NCI-H2227 (cell line): ENCODE measurements around the gene FRMPD2.
"Not testable (repeated sequence)": the region's sequence is repeated elsewhere in the genome, so short reads cannot be mapped to it uniquely, and the experiment has no call there.

Experiments
- DNase-seq: peaks from one replicate; lab custom pipeline; 2025; ENCODE audit not compliant: unreplicated experiment; lab: John Stamatoyannopoulos, UW

FRMPD2 gene

DNA sequence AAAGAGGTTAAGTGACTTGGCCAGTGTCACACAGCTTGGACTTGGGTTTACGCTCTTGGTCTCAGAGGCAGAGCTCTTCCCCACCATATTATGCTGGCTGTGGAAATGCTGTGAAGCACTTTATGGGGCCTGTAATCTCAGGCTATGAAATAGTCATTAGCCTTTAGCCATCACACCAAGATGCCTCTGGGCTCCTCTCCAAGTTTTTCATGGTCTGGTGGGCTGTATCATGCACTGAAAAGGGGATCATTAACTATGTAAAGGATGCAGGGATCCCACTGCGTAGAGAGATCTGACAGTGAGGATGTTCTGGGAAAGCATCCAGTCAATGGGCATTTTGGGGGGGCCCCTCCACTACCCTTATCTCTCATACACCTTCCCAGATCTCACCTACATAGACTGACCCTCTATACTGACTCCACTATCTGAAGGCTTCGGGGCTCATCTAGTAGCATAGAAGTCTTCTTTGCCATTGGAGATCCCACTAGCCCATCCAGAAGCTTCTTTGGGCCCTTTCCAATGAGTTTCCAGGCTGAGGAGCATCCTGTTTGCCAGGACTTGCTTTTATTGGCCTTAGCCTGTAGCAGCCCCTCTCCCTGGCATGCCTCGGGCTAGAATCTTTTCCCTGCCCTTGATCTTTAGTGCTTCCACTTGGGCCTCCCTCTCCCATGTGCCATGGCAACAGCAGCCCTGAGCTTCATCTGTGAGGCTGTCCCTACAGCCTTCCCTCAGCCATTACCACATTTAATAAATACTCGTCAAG is 19.6 kb downstream of the FRMPD2 start:
- peak; percentile 4 for DNase-seq

DNA sequence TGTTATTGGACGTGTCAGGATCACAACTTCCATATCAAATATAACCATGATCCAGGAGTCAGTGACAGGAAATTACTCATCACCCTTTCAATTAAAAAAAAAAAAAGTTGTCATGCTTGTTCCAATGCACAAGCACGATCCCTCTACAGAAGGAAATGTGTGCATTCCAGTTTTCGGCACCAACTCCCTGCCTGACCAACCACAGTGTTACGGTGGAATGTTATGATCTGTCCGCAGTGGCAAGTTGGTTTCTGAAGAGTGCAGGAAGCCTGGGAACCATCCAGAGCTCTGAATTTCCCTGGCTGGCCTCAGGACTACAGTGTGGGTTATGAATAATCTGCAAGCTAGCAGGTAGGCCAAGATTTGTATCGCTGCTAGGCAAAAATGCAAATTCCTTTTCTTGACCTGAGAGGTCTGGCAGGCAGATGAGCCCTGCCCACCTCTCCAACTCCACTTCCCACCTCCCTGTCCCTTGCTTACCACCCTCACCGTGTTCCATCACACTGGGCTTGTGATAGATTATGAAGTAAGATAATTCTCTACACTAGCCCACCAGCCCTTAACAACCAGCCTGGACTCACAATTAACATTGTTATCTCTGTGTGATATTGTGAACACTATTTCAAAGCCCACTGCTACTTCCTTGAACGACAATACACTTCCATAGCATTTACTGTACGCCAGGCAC is 20.4 kb downstream of the FRMPD2 start:
- no peak for DNase-seq

DNA sequence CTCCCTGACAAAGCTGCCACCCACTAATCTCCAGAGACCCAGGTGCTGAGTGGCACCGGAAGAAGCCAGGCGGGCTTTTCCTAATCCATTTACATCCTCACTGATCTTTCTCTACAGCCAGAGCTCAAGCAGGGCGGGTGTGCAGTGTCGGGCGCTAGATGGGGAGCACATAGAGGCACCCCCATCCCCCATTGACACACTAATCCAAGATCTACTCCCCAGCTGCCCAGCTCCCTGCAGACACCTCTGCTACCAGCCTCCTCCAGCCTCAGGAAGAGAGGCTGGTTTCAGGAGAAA is 22.2 kb downstream of the FRMPD2 start:
- no peak for DNase-seq

DNA sequence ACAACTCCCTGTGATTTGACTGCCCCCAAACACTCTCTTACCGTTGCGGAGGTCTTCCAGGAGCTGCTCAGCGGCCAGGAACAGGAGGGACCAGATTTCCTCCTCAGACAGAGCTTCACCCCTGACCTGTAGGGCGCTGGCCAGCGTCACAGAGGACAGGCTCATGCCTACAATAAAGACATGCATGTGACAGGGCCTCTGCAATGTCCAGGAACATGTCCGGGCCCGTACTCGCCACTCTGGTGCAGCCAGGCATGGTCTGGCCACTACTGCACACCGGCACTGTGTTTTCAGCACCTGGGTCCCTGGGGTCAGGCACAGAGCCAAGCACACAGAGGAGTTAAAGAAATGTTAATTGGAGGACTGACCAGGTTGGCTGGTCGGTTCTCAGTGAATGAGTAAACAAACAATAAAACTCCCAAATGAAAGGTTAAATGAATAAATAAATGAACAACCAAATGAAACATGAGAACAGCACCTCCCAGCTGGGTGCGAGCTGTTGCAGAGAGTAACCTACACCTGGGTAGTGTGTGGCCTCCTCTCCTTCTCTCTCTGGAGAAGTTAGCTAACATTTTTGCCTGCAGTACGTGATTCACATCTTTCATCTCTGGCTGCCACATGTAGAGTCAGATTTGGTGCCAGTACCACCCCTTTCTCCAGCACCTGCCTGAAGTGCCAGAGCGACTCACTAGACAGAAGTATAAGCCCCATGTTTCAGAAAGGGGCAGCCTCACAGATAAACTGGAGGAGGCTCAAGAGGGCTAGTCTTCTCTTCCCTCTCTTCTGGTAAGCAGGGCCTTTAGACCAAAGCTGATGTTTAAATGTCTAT is 22.8 kb downstream of the FRMPD2 start:
- DNase-seq = no peak

DNA sequence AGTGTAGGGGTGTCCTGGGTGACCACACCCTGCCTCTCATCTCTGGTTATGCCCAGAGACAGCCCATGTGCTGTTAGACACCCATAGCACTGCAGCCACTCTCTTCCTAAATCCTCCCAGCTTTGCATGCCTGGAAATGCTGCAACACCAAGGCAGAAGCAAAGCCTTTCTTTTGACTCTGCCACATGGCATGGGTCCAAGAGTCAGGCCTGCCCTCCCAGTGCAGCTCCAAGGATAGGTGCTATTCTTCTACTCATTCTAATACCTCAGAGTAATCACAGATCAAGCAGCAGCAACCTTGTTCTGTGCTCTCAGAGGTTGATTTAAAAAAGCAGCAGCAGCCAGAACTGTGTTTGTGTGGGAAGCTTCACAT is 23.4 kb downstream of the FRMPD2 start:
- no peak for DNase-seq

DNA sequence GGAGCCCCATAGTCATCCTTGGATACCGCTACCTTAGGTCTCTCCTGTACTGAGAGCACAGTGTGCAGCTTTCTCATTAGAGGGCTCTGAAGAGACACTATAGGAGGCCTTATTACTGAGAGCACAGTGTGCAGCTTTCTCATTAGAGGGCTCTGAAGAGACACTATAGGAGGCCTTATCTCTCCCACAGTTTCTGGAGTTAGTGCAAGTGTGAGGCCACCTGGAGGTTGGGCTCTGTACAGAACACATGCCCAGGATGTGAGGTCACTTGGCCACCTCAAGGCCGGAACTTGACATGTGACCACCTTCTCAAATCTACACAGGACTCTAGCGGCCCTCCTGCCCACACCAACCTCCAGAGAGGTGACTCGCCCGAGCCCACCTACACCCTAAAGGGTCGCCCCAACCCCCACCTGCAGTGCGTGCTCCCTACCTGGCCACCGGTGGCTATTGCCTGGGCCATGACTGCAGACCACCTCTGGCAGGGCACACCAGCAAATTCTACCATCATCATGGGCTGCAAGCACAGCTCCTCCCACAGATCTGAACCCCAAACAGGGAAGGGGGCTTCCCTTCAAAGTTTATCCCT is 24.6 kb downstream of the FRMPD2 start:
- DNase-seq = no peak

DNA sequence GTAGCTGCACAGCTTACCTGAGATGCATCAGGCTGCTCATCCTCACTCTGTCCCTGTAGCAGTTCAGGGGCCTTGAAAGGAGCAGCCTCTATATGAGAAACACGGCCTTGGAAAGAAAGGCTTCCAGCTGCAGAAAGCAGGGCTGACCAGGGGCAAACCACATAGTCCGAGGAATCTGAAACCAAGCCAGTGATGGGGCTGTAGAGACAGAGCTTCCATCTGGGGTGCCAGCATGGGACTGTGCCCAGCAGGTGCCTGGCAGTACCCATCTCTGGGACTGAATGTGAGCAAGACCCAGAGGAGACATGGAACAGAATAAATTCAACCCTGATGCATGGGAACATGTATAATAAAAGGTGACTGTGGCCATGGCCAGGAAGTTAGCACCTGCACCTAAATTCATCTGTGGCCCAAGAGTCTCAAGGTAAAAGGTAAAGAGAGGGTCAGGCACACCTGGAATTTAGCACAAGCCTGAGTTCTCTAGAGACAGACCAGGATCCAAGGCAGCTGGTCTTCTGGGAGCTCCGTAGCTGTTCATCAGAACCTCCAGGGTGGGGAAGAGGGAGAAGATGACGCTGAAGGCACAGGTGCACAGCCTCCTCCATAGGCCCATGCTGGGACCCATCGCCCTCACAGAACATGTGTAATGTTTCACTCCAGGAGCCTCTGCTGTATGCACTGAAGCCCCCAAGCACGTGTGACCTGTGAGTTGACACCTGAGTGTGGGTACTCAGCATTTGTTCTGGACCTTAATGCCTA is 25.3 kb downstream of the FRMPD2 start:
- DNase-seq = no peak

DNA sequence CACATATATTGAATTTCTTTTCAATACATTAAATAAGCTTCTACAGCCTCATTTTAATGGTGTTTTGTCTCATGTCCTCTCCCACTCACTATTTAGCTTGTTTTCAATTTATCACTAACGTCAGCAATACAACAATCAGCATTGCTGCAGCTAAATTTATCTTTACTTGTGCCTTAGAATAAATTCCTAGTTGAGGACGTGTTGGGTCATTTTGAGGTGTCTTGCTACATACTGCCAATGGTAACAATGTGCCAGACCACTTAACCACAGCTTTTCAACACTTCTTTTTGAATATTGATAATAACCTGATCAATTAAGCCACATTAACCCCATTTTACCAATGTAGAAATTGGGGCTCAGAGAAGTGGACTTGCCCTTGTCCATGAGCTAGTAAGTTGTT is 26.0 kb downstream of the FRMPD2 start:
- DNase-seq = no peak

DNA sequence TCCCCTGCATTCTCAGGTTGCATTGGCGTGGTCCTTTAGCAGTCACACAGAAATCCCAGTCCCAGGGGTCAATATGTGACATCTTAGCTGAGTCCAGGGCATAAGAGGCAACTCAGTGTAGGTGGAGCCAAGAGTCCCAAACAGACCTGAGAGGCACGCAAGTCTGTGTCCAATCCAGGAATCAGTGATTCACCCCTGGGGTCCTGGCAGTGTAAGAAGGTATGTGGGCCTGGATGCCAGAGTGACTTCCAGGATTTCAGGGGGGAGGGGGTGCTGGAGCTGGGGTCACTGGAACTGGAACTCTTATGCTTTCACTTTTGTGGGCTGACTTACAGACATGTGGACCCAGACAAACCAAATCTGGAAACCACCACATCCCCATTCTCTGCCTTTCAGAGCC is 26.8 kb downstream of the FRMPD2 start:
- DNase-seq = no peak

DNA sequence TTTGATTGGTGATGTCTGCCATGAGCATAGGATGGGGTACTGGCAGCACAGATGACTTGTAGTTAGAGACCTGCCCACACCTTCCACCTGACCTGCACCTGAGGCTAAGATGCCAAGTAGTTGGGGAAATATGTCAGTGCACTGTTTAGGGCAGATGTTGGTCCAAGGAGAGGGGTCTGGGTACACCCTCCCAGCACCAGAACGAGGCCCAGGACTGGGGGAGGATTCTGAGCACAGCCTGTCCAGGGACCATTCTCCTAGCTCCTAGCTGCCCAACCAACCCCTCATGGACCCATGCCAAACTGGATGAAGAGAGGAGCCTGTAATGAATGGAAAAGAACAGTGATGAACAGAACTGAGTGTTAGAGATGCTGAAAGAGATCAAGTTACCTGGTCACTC is 28.0 kb downstream of the FRMPD2 start:
- DNase-seq = no peak

DNA sequence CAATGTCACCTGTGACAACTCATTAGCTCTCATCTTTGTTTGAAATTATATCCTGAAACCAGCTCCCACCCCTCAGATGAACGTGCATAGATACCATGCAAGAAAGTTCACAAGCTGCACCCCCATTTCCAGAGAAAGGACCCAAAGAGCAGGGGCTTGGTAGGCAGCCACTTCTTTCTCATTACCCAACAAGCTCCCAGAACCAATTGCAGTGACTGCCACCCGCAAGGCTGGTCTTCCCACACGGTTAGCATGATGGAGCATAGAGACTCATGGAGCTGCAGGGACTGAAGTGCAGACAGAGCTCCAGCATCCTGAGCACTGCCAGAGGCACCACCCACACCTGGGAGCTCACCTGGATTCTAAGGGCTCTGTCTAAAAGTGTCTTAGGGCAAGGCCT is 28.5 kb downstream of the FRMPD2 start:
- DNase-seq = no peak

DNA sequence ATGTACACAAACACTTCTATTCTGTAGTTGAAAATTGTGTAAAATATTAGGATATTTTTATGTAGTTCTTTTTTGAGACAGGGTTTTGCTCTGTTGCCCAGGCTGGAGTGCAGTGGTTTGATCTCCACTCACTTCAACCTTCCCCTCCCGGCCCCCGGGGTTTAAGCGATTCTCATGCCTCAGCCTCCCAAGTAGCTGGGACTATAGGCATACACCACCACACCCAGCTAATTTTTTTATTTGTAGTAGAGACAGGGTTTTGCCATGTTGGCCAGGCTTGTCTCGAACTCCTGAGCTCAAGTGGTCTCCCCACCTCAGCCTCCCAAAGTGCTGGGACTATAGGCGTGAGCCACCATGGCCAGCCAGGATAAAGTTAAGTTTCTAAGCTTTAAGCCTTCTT is 30.6 kb downstream of the FRMPD2 start:
- DNase-seq = not testable (repeated sequence)

DNA sequence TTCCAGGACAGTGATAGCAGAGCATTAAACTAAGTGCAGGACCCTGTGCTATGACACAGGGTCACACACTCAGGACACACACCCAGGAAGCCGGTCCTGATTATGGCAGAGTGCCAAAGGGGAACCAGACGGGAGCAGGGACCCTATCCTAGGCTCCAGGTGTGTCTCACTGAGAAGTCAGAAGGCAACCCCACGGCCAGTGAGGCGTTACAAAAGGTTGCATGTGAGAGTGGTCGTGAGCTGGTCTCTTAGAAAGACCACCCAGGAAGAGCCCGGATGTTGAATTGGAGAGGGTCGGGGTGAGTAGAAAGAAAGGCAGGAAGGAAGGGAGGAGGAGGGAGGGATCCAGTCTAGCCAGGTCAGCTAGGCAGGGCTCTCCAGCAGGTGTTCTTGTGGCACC is 31.0 kb downstream of the FRMPD2 start:
- no peak for DNase-seq

DNA sequence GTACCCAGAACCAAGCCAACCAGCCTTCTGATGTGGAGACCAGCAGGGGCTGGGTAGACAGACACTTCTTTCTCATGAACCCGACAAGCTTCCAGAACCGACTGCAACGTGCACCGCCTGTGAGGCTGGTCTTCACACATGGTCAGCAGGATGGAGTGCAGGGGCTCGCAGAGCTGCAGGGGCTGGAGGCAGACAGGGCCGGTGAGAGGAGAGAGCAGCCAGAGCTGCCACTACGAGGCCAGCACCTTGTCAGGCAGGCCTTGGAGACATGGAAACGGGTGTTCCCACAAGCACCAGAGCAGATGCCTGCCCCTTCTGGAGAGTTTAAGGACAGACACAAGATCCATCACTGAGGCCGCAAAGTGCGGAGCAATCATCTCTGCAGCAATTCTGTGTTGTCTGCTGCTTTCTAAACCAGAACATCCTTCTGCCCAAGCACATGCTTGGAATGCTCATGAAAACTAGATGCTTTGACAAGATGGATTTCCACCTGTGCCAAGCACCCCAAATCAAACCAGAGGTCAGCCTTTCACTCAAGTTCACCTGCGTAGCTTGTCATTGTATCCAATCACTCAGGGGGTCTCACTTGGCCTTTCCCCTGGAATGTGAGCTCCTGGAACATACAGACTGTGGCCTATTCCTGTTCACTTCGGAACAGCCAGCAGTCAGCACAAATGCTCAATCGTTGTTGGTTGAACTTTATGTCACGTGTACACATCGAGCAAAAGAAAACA is 32.2 kb downstream of the FRMPD2 start:
- DNase-seq = no peak

DNA sequence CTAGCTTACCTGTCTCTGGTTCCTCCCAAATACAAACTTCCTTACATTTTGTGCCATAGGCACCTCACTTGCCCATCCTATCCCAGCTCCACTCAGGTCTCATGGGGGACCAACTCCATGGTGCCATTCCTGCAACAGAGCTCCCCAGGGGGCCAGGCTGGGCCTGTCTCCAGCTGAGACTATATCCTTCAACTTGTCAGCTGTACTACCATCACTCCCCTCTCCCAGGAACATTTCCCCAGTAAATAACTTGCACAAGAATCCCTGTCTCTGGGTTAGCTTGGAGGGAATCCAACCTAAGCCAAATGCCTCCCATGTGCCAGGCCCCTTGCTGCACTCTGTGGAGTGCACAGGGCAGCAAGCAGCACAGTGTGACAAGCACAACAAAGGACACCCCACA is 33.2 kb downstream of the FRMPD2 start:
- DNase-seq = no peak

DNA sequence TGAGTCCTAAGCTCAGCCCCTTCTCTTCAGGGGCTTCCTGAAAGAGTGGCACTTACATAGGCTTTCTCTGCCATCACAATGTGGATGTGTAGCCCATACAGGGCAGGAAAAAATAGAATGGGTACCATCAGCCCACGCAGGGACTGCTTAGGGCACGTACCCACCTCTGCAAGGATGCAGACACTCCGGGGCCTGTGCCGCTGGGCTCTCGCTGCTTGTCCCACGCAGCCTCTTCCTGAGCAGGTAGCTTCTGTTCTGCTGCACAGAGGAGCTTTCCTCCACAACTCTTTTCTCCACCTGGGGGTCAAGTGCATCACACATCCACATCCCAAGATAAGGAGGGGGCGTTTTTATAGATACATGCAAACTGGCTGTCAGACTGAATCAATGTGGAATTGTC is 34.3 kb downstream of the FRMPD2 start:
- DNase-seq = no peak

DNA sequence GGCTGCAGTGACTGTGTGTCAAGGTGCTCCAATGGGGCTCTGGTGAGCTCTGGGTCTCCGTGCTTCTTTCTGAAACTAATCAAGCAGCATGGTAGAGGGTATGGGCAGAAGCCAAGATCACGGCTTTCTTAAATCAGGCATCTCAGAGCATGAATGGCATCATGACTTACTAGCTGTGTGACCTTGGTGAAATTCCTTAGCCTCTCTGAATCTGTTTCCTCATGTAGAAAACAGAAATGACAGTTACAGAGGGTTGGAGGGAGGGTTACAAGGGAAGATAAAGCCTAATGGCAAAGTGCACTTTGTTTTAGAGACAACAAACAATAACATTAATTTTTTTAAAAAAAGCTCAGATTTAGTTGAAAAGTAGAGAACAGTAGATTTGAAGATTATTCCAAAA is 34.9 kb downstream of the FRMPD2 start:
- DNase-seq = no peak

DNA sequence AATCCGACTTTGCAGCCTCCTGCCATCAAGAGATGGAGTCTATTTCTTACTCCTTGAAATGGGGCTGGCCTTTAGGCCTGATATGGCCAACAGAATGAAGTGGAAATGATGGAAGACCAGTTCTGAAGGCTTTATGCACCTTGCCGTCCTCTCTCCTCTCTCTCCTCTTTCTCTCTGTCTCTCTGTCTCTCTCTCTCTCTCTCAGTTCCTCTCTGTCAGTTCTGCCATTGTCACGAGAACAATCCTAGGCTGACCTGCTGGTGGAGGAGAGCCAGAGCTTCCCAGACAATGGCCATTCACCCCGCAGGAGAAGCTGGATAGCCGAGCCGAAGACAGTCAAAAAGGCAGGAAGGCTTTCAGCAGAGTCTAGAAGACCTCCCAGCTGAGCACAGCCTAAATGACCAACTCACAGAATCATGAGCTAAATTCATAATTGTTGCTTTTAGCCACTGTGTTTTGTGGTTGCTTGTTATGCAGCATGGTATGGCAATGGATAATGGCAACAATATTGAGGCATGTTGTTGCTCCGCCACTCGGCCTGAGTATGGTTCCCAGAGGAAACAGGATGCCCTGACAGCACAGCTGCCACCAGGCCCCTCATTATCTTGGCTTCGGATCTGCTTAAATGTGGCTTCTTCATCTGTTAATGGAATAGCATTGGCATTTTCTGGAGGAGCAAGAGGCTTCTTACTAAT is 35.5 kb downstream of the FRMPD2 start:
- no peak for DNase-seq

DNA sequence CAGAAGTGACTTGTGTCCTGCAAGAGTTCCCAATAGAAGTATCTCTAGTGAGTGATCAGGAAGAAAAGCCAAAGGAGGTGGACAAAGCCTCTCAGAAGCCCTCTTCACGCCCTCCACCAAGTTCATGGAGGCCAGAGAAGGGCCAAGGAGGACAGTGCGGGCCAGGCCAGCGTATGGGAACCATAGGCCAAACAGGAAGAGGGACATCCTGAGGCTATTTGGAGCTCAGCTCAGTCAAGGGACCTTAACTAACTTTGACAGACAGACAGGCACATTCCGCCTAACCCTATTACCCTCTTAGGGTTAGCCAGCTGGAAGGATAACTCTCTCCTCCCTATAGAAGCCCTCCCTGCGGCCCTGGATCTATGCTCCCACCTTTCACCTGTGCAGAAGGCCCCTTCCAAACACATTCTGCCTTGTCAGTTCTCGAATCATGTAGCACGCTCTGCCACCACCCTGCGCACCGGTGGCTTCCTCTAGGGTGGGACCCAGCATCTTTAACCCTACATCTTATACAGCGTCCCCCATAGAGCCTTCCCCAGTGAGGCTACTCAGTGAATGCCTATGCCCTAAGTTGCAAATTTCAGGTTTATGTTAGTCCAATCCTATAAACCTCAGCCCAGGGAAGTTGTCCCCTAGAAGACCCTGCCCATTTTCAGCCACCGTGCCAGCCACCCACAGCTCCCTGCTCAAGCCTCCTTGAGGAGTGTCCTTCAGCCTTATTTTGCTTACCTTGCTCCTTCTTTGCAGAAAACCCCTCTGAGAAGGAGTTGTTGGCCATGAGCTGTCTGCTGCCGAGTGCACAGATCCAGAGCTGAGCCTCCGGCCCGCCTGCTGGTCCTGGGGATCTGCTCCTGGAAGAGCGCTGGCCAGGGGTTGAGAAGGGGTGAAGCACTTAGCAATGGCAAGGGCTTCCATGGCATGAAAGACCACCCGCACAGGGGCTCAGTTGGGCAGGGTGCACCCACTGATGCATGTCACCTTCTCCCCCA is 36.9 kb downstream of the FRMPD2 start:
- no peak for DNase-seq
